Heart right ventricle (tissue), 16 donors: ENCODE measurements around the gene MFN2. TPM values are rescaled to one million over a fixed set of nuclear protein-coding genes. Genes with fewer than 3 reads are reported as not detected.
A peak's percentile ranks its signal among the peaks of the same experiment; 100 is the strongest.

ENCODE experiments used
- ATAC-seq, 8 donors: fragments of 200-7000 bp; cut with Tn5 transposase; one replicate each; pipeline ENCODE4 v1.9.1; 2020; ENCODE audit warnings: mild to moderate bottlenecking in 8 of 8, moderate library complexity in 8 of 8, moderate number of reproducible peaks in 1 of 8
- DNase-seq, 2 donors: peaks; one replicate each; pipeline ENCODE4 v3.0.0-alpha.2; 2020
- H3K27ac ChIP-seq, 10 donors: fragments of 200-600 bp; sonication (generic) in 2 of 10; one replicate each; pipeline versions ENCODE4 v1.5.0 to v1.8.0; 2020 to 2022; ENCODE audit warnings: mild to moderate bottlenecking in 3 of 10
- H3K27me3 ChIP-seq, 7 donors: fragments of 200-600 bp; one replicate each; pipeline ENCODE4 v1.8.0; 2021 to 2022; ENCODE audit warnings: mild to moderate bottlenecking in 2 of 7
- H3K36me3 ChIP-seq, 9 donors: fragments of 200-600 bp; sonication (generic) in 1 of 9; one replicate each; pipeline versions ENCODE4 v1.5.0 to v1.8.0; 2020 to 2022; ENCODE audit warnings: mild to moderate bottlenecking in 2 of 9
- H3K4me1 ChIP-seq, 9 donors: fragments of 200-600 bp; sonication (generic) in 1 of 9; one replicate each; pipeline versions ENCODE4 v1.5.0 to v1.8.0; 2020 to 2022; ENCODE audit warnings: mild to moderate bottlenecking in 4 of 9
- H3K4me3 ChIP-seq, 10 donors: fragments of 200-600 bp; sonication (generic) in 2 of 10; one replicate each; pipeline versions ENCODE4 v1.5.0 to v1.8.0; 2020 to 2022; ENCODE audit warnings: mild to moderate bottlenecking in 7 of 10, moderate library complexity in 2 of 10
- H3K9me3 ChIP-seq, 11 donors: fragments of 200-600 bp in 10 of 11; sonication (generic) in 2 of 11; one replicate each; pipeline versions ENCODE4 v1.5.0 to v1.8.0; 2013 to 2022; ENCODE audit warnings: mild to moderate bottlenecking in 2 of 11, control low read depth in 1 of 11, moderate library complexity in 1 of 11
- CTCF ChIP-seq, 9 donors: fragments of 200-600 bp; sonication (generic) in 2 of 9; IDR thresholded peaks; one replicate each; pipeline versions ENCODE4 v1.5.0 to v1.8.0; 2021 to 2022; ENCODE audit warnings: antibody characterized with exemption in 9 of 9, mild to moderate bottlenecking in 5 of 9, moderate library complexity in 1 of 9
- WGBS, 2 donors: extraction: QIAGEN DNeasy Blood & Tissue Kit; methylation state at CpG; one replicate each; pipeline ENCODE4 v1.1.7; 2013; ENCODE audit warnings: inconsistent platforms in 1 of 2; 5-methylcytosine and 5-hydroxymethylcytosine counted together
- intact Hi-C, 10 donors: fragments of 100-400 bp; cut with DNase I; formaldehyde crosslinking; loops; one replicate each; pipeline versions ENCODE4 v1.11.1 to v1.14.2; 2022
- polyA plus RNA-seq, 2 donors: library from polyadenylated mRNA; stranded (reverse); fragments of 200-250 nt; gene quantifications; one replicate each; pipeline ENCODE4 v1.2.3, GENCODE V29; 2013
- total RNA-seq, 10 donors: library from RNA; stranded (reverse); fragmentation: NEBNext Ultra II Directional in 3 of 10; extraction: Animal tissue kit (Norgen Biotek cat#: 25700) in 3 of 10; gene quantifications; one replicate each; pipeline versions ENCODE4 v1.2.1 to v1.2.4, GENCODE V29; 2021 to 2023
- donor health status: Arrhythmogenic right ventricular cardiomyopathy.
- donor health status: ischemic (EF 13 %, LVEDD 7.1; RV severe dilation, severe dysfunction).
- donor health status: healthy with polysubstance abuse.
- donor health status: DM: no; HTN: yes; CAD: no.
- donor health status: DM: no; HTN: no; CAD: no.
- donor health status: ischemic (EF 25% LVEDD 6.9; RV normal size, moderate dysfunction).
- donor health status: ischemic (EF 25% LVEDD 5.7; RV mildly dilated, moderate dysfunction).
- donor health status: healthy.
- donor health status: DM: yes; HTN: yes; CAD: no.
- donor health status: Ischemic cardiomyopathy.
- donor health status: ischemic (EF 35%, LVEDD 5.7; RV mildly dilated, moderate dysfunction).
- donor health status: nonischemic (EF 11% LVEDD 7.7; RV severe dilation, severe dysfunction).
- donor health status: DM: yes; HTN: yes; CAD: no.
- donor health status: PGD.
- donor health status: ischemic (EF 29% LVEDD 5.4; RV normal size, mild dysfunction).
- donor health status: nonischemic (EF 23%, LVEDD 6.1; RV moderate dilation, normal function).

The MFN2 gene
- total and polyA plus RNA-seq, 12 donors, result 154 to 1,066 (median 738) TPM

DNA sequence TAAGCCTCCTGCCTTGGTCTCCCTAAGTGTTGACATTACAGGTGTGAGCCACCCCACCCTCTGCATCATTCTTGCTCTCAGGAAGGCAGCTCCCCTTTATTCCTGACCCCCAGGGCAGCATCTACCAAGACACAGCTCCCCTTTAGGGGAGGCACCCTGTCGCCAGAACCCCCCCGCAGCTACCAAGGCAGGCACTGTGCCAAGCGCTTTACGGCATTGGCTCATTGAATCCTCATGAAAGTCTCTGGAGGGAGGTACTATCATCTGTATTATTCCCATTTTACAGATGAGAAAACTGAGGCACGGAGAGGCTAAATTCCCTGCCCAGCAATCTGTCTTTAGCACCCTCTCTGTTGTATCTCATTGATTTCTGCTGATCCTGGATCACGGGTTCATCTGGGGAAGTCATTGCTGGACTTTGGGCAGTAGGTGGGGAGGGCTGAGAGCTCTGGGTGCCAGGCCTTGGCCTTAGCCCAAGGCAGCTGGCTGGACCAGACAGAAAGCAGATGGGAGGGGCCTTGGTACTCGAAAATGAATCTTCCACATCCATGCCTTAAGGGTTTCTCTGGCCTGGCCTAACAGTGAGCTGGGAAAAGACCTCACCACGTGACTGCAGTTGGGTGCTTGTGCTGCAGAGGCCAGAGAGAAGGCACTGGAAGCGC, 39.9 kb upstream of the MFN2 start:
- DNase-seq, result no peak

DNA sequence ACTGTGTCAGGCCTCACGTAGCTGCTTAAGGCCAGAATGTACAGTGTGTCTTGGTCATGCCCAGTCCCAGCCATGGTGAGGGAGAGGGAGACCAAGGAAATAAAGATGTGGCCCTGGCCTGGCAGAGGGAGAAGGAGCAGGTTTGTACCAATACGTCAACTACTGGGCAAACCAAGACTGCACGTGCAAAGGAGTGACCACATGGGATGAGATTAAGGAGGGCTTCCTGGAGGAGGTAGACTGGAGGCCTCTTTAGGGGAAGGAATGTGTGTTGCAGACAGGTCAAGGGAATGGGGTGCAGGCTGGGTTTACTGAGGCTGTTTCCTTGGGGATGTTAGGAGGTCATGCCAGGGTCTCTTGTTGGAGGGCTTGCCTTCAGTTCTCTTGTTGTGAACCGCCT, 38.0 kb upstream of the MFN2 start:
- H3K27me3 ChIP-seq, result no peaks in the 10 kb centered on the region
- H3K4me1 ChIP-seq, result peaks cover 8 to 51% (median 35%) of the 10 kb centered on the region in 9 donors
- H3K4me3 ChIP-seq, result no peak overlapping the region
- intact Hi-C loops, result no loop called here
- ATAC-seq, result no peak
- no peak for DNase-seq
- H3K27ac ChIP-seq, result no peak overlapping the region
- H3K9me3 ChIP-seq, result no peaks in the 10 kb centered on the region
- no peak for TF ChIP-seq CTCF (IDR thresholded peaks at IDR 0.05)
- WGBS, 2 donors, result 92 to 93% methylated on average over 4 of the region's 4 CpGs
- H3K36me3 ChIP-seq, result peaks cover 0 to 77% (median 3%) of the 10 kb centered on the region in 9 donors

More for the DNA sequence above, 39.9 kb upstream of the MFN2 start:
- no peaks in the 10 kb centered on the region for H3K27me3 ChIP-seq
- whole genome bisulfite sequencing, 2 donors, result 63 to 72% methylated on average over 9 of the region's 9 CpGs
- H3K9me3 ChIP-seq, result no peaks in the 10 kb centered on the region
- H3K4me3 ChIP-seq, result no peak overlapping the region
- intact Hi-C loops, result no loop called here
- peak overlapping the region in 6 of 10 donors; percentile 28 to 80 (median 70) for H3K27ac ChIP-seq
- peaks cover 0 to 69% (median 3%) of the 10 kb centered on the region in 9 donors for H3K36me3 ChIP-seq
- no peak for TF ChIP-seq CTCF (IDR thresholded peaks at IDR 0.05)
- H3K4me1 ChIP-seq, result peaks cover 8 to 68% (median 51%) of the 10 kb centered on the region in 9 donors
- peak; percentile 29 to 60 (median 46) for ATAC-seq

GRCh38 chr1:11943619-11944018, 36.6 kb upstream of the MFN2 start:
- peaks cover 0 to 74% (median 3%) of the 10 kb centered on the region in 9 donors for H3K36me3 ChIP-seq
- peak overlapping the region in 2 of 10 donors; percentile 3 to 6 for H3K27ac ChIP-seq
- H3K27me3 ChIP-seq, result no peaks in the 10 kb centered on the region
- no peak overlapping the region for H3K4me3 ChIP-seq
- ATAC-seq (no peak), DNase-seq (no peak)
- peaks cover 2 to 39% (median 29%) of the 10 kb centered on the region in 9 donors for H3K4me1 ChIP-seq
- TF ChIP-seq CTCF (IDR thresholded peaks at IDR 0.05), result no peak
- intact Hi-C loops, result no loop called here
- no peaks in the 10 kb centered on the region for H3K9me3 ChIP-seq
- whole genome bisulfite sequencing, 2 donors, result 38 to 61% methylated on average over 4 of the region's 4 CpGs

DNA sequence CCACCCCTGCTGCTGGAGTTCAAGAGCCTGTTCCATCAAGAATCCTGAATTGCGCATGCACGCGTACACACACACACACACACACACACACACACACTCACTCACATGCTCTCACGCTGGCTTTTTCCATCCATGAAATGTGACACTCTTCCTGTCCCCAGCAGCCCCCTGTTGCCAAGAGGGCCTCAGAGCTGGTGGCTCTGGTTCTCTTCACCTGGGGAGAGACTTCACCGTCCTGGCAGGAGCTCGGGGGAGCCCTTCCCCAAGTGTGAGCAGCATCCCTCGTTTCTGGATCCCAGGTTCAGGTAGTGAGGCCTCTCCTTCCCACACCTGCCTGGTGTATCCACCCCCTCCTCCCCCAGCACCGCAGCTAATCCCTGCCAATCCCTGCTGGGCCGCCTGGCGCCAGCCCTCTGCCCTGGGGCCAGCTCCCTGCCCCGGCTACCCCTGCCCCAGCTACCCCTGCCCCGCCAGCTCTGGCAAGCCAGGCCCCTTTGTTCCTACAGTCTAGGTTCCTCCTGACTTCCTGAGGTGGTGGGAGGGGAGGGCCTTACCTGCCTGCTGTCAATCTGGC, 35.8 kb upstream of the MFN2 start:
- DNase-seq (no peak), ATAC-seq (peak in 6 of 8 donors; percentile 8 to 37 (median 26))
- peaks cover 0 to 31% (median 22%) of the 10 kb centered on the region in 9 donors for H3K4me1 ChIP-seq
- WGBS, 2 donors, result 45 to 65% methylated on average over 12 of the region's 12 CpGs
- peaks cover 0 to 80% (median 3%) of the 10 kb centered on the region in 9 donors for H3K36me3 ChIP-seq
- H3K27ac ChIP-seq, result no peak overlapping the region
- intact Hi-C loops, result no loop called here
- H3K27me3 ChIP-seq, result no peaks in the 10 kb centered on the region
- no peak overlapping the region for H3K4me3 ChIP-seq
- TF ChIP-seq CTCF (IDR thresholded peaks at IDR 0.05), result no peak
- H3K9me3 ChIP-seq, result no peaks in the 10 kb centered on the region
